Right cardiac atrium (tissue), 5 donors: ENCODE data around the gene SCFD2. TPM values are rescaled to one million over a fixed set of nuclear protein-coding genes. Genes with fewer than 3 reads are reported as not detected.

Source experiments
- ATAC-seq, 2 donors: fragments of 200-7000 bp; cut with Tn5 transposase; one replicate each; pipeline versions ENCODE4 v1.8.0 to v1.9.1; 2020; ENCODE audit warnings: moderate library complexity in 2 of 2, mild to moderate bottlenecking in 1 of 2
- DNase-seq, 3 donors: peaks; one replicate each; pipeline ENCODE4 v3.0.0-alpha.2; 2020
- H3K27ac ChIP-seq: one replicate; pipeline ENCODE4 v1.5.1; 2013; ENCODE audit warnings: mild to moderate bottlenecking, low read length, control low read depth, moderate library complexity
- H3K27me3 ChIP-seq: one replicate; pipeline ENCODE4 v1.6.1; 2013; ENCODE audit not compliant: control insufficient read depth, insufficient read depth
- H3K4me1 ChIP-seq: one replicate; pipeline ENCODE4 v1.6.1; 2013; ENCODE audit warnings: low read length; ENCODE audit not compliant: control insufficient read depth, insufficient read depth
- H3K4me3 ChIP-seq: one replicate; pipeline ENCODE4 v1.5.1; 2013; ENCODE audit warnings: low read length, control low read depth
- H3K9me3 ChIP-seq: one replicate; pipeline ENCODE4 v1.6.1; 2013; ENCODE audit warnings: low read length; ENCODE audit not compliant: control insufficient read depth
- WGBS: extraction: QIAGEN DNeasy Blood & Tissue Kit; methylation state at CpG from one replicate; pipeline ENCODE4 v1.1.7; 2013; 5-methylcytosine and 5-hydroxymethylcytosine counted together
- intact Hi-C, 4 donors: fragments of 100-400 bp; cut with DNase I; formaldehyde crosslinking; loops; one replicate each; pipeline versions ENCODE4 v1.11.0 to v1.14.0; 2022 to 2023
- polyA plus RNA-seq: library from polyadenylated mRNA; stranded (reverse); fragments of 200-250 nt; gene quantifications from one replicate; pipeline ENCODE4 v1.2.3, GENCODE V29; 2013
- total RNA-seq, 4 donors: library from RNA; stranded (reverse); fragmentation: NEBNext Ultra II Directional; extraction: Animal tissue kit (Norgen Biotek cat#: 25700); gene quantifications; one replicate each; pipeline ENCODE4 v1.2.1, GENCODE V29; 2021
- donor health status: healthy with polysubstance abuse.
- donor health status: DM: no; HTN: yes; CAD: no.
- donor health status: DM: no; HTN: no; CAD: no.
- donor health status: DM: no; HTN: yes; CAD: no; lungs with severe emphysema.
- donor health status: DM: yes; HTN: yes; CAD: no.

Gene SCFD2
- total and polyA plus RNA-seq, 5 donors, result 4.5 to 11.1 (median 10.1) TPM

GRCh38 chr4:53205970-53206369 is 159.9 kb downstream of the SCFD2 start:
- intact Hi-C loops, result no loop called here
- DNase-seq (no peak), ATAC-seq (no peak)
- Histone ChIP-seq H3K27ac (no peak overlapping the region), H3K27me3 (no peaks in the 10 kb centered on the region), H3K9me3 (no peaks in the 10 kb centered on the region), H3K4me3 (no peak overlapping the region), H3K4me1 (no peaks in the 10 kb centered on the region)

DNA sequence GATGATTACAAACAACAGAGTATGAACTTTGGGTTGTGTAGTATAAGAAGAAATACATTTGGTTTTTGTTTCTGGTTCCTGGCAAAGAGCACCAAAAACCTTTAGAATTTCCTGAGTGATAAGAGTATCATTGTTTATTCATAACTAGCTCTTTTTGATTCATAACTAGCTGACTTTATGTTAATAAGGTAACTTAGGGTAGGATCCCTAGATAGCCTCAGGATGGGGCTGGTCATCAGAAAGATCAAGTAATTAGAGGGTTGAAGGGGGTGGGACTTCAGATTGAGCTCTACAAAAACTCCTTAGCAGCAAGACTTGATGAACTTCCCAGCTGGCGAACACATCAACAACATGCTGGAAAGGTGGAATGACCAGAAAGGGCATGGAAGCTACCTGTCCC is 166.5 kb downstream of the SCFD2 start:
- peaks cover 1% of the 10 kb centered on the region for H3K4me1 ChIP-seq
- WGBS, result 93% methylated on average over 1 of the region's 1 CpG
- no peak overlapping the region for H3K4me3 ChIP-seq
- DNase-seq (no peak), ATAC-seq (no peak)
- no peaks in the 10 kb centered on the region for H3K27me3 ChIP-seq
- H3K27ac ChIP-seq, result no peak overlapping the region
- intact Hi-C loops, result loop anchor here (5.0 to 10.0 kb wide), 4 partner anchors 182 to 1033 kb away; partner anchors contain the start of gene PDGFRA (in 2 of the 4)
- H3K9me3 ChIP-seq, result no peaks in the 10 kb centered on the region

DNA sequence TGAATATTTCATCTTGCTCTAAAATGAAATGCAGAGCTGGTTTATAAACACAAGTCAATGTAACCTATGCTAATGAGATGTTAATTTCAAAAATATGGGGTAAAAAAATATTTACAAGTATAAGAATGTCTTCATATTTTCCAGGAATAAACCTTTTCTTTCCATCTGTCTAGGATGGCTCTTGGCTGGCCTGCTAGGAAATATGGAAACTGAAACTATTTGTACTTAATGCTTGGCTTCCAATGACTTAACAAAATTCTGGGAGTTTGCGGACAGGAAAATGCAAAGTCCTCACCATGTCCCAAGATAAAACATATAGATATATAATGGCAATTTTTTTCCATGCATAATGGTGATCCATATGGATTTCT is 168.1 kb downstream of the SCFD2 start:
- Histone ChIP-seq H3K9me3 (no peaks in the 10 kb centered on the region), H3K4me3 (no peak overlapping the region), H3K4me1 (peaks cover 1% of the 10 kb centered on the region), H3K27ac (no peak overlapping the region), H3K27me3 (no peaks in the 10 kb centered on the region)
- 78% methylated on average over 1 of the region's 1 CpG for WGBS
- ATAC-seq, result no peak
- DNase-seq, result no peak
- intact Hi-C loops, result loop anchor here (5.0 to 10.0 kb wide), 4 partner anchors 180 to 1035 kb away; partner anchors contain the start of gene PDGFRA (in 2 of the 4)

GRCh38 chr4:53196882-53197771 is 168.7 kb downstream of the SCFD2 start:
- H3K4me1 ChIP-seq, result peaks cover 1% of the 10 kb centered on the region
- H3K9me3 ChIP-seq, result no peaks in the 10 kb centered on the region
- H3K27ac ChIP-seq, result no peak overlapping the region
- DNase-seq (peak in 1 of 3 donors; percentile 9), ATAC-seq (peak; percentile 61 to 77)
- no peak overlapping the region for H3K4me3 ChIP-seq
- intact Hi-C loops, result loop anchor here (5.0 to 10.0 kb wide), 4 partner anchors 180 to 1035 kb away; partner anchors contain the start of gene PDGFRA (in 2 of the 4)
- no peaks in the 10 kb centered on the region for H3K27me3 ChIP-seq
- 70% methylated on average over 4 of the region's 4 CpGs for WGBS

DNA sequence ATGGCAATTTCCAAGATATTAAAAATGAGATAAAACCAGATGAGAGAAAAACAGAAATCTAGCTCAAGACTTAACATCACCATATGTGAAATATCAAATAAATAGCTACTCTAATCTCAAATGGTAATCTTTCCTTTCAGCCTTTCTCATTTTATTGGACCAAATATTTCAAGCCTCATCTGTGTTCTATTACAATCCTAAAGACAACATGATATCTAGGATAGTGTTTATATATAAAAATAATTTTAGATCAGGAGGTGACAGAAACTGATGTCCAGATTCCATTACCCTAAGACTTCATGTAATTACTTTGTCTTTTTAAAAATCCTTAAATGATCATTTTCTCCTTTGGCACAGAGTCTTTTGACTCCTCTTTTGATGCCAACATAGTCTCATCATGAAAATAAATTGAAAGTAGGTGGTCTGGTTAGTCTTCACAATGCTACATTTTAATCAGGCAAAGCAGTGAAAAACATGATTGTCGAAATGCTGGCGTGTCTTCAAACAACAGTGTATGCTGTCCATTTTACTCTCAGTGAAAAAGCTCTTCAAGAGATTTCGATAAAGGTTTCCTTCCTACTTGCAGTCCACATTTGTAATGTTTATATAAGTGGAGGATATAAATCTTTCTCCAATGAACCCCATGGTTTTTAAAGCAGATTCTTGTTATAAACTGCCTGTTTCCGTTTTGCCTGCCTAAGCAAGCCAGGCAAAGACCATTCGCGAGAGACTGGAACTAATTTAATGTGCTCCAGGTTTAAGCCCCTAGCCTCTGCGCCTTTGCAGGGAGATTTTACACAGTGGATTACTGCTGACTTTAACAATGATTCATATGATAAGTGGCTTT is 169.8 kb downstream of the SCFD2 start:
- Histone ChIP-seq H3K4me1 (peaks cover 1% of the 10 kb centered on the region), H3K27me3 (no peaks in the 10 kb centered on the region), H3K27ac (no peak overlapping the region), H3K4me3 (no peak overlapping the region), H3K9me3 (no peaks in the 10 kb centered on the region)
- no peak for ATAC-seq
- intact Hi-C loops, result loop anchor here (5.0 to 10.0 kb wide), 4 partner anchors 179 to 1036 kb away; partner anchors contain the start of gene PDGFRA (in 2 of the 4)
- no peak for DNase-seq
- 68% methylated on average over 7 of the region's 7 CpGs for WGBS

DNA sequence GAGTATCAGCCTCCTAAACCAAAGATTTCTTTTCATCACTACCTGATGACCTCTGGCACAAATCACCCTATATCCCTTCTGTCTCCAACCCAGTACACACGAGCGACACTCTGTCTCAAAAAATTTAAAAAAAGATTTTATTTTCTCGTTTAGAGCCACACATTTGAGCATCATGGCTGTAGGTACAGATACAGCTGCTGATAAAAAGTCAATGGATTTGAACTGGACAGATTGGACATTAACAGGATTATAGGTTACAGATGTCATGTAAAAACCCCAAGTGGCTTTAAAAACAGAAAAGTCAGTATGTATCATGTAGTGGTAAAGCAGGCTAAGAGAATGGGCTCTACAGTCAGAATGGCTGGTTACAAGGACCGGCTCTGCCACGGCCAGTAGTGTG is 171.1 kb downstream of the SCFD2 start:
- Histone ChIP-seq H3K4me1 (no peaks in the 10 kb centered on the region), H3K4me3 (no peak overlapping the region), H3K27me3 (no peaks in the 10 kb centered on the region), H3K9me3 (no peaks in the 10 kb centered on the region), H3K27ac (no peak overlapping the region)
- 93% methylated on average over 5 of the region's 5 CpGs for WGBS
- ATAC-seq (no peak), DNase-seq (peak in 1 of 3 donors; percentile 12)
- intact Hi-C loops, result loop anchor here (5.0 to 10.0 kb wide), 4 partner anchors 177 to 1038 kb away; partner anchors contain the start of gene PDGFRA (in 2 of the 4)

- no peak overlapping the region for H3K4me3 ChIP-seq
- H3K4me1 ChIP-seq, result no peaks in the 10 kb centered on the region
- WGBS, result 94% methylated on average over 1 of the region's 1 CpG
- H3K27me3 ChIP-seq, result no peaks in the 10 kb centered on the region
- H3K27ac ChIP-seq, result no peak overlapping the region
- ATAC-seq (no peak), DNase-seq (no peak)
- intact Hi-C loops, result loop anchor here in 1 of 4 donors (10.0 kb wide), 1 partner anchor 1032 kb away; the partner anchor contains the start of gene PDGFRA
- H3K9me3 ChIP-seq, result no peaks in the 10 kb centered on the region
Measured at GRCh38 chr4:53193111-53193510, 172.8 kb downstream of the SCFD2 start.

DNA sequence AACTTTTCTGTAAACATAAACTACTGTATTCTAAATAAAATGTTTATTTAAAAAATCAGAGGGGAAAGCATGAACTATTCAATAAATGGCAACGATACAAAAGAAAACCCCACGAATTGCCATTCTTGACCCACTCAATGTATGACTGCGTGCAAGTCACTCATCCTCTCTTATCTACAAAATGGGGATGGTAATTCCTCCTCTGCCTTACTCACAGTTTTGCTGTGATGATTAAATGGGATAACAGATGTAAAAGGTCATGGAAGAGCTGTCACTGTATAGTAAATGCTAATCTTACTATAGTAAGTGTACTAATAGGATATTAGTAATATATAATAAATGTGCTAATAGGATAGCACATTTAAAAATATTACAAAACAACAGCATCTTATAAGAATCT is 173.4 kb downstream of the SCFD2 start:
- no peak overlapping the region for H3K4me3 ChIP-seq
- intact Hi-C loops, result loop anchor here in 1 of 4 donors (10.0 kb wide), 1 partner anchor 1032 kb away; the partner anchor contains the start of gene PDGFRA
- H3K4me1 ChIP-seq, result no peaks in the 10 kb centered on the region
- DNase-seq, result no peak
- 85% methylated on average over 3 of the region's 3 CpGs for WGBS
- H3K9me3 ChIP-seq, result no peaks in the 10 kb centered on the region
- H3K27ac ChIP-seq, result no peak overlapping the region
- no peak for ATAC-seq
- H3K27me3 ChIP-seq, result no peaks in the 10 kb centered on the region

- intact Hi-C loops, result loop anchor here in 1 of 4 donors (10.0 kb wide), 1 partner anchor 1033 kb away; the partner anchor contains the start of gene PDGFRA
- DNase-seq, result no peak
Measured at GRCh38 chr4:53191997-53192396, 173.9 kb downstream of the SCFD2 start.

GRCh38 chr4:53189011-53189410 is 176.8 kb downstream of the SCFD2 start:
- WGBS, result 49% methylated on average over 1 of the region's 1 CpG
- Histone ChIP-seq H3K27me3 (no peaks in the 10 kb centered on the region), H3K4me3 (no peak overlapping the region), H3K4me1 (no peaks in the 10 kb centered on the region), H3K27ac (no peak overlapping the region), H3K9me3 (no peaks in the 10 kb centered on the region)
- ATAC-seq (no peak), DNase-seq (no peak)
- intact Hi-C loops, result loop anchor here in 1 of 4 donors (10.0 kb wide), 1 partner anchor 174 kb away; no protein-coding TSS in a partner anchor

More at GRCh38 chr4:53191997-53192396, 173.9 kb downstream of the SCFD2 start:
- ATAC-seq, result no peak
- no peaks in the 10 kb centered on the region for H3K9me3 ChIP-seq
- H3K4me3 ChIP-seq, result no peak overlapping the region
- H3K4me1 ChIP-seq, result no peaks in the 10 kb centered on the region
- H3K27me3 ChIP-seq, result no peaks in the 10 kb centered on the region
- H3K27ac ChIP-seq, result no peak overlapping the region
- WGBS, result 81% methylated on average over 4 of the region's 4 CpGs
